NCI-H524 treated with DMSO at 0.1 percent for 48 hours (cell line): Measurements from ENCODE around the gene CASP8.

Source experiments
- DNase-seq: peaks from one replicate; lab custom pipeline; 2025; lab: John Stamatoyannopoulos, UW

The CASP8 gene

GRCh38 chr2:201242571-201243277 lies 17.6 kb upstream of the CASP8 start:
- DNase-seq: no peak

- DNase-seq: no peak
Observed at GRCh38 chr2:201244829-201245228, 15.5 kb upstream of the CASP8 start.

DNA sequence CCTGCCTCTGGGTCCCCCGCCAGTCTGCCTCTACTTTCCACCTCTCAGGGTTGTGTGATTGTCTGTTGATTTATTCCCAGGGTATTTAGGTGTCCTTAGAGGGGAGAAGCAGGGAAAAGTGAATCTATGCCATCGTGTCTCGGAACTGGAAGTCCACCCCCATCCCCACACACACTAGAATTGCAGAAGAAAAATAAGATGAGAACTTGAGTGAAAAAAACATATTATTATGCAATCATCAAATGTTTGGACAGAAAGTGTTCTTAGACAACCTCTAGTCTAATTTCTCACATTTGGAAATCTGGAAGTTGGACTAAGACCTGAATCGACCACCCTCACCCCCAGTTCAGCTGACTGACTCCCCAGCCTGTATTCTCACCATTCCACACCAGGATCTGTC lies 14.1 kb upstream of the CASP8 start:
- no peak for DNase-seq

DNA sequence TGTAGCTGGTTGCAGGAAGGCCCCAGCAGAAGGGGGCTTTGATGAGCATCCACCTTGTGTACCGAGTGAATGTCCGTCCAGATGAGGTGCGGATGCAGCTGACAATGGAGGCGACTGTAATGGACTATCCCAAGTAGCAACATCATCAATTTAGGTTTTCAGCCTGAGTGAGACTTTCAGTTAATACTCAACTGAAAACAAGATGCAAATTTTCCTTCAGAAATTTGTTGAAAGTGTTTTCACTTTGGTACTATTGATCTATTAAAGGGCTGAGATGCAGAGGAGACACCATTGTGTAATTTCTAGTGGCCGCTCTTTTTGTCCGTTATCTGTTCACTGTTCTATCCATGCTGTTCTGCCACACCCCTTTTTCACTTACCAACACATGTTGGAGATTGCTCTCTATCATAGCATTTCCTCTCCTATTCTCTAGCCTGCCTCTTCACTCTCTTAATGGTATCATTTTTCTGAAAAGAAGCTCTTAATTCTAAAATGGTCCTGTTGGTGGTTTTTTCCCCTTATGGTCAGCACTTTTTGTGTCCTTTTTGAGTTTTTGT lies 12.0 kb upstream of the CASP8 start:
- DNase-seq: no peak

- DNase-seq: no peak
Observed at GRCh38 chr2:201249889-201250288, 10.4 kb upstream of the CASP8 start.

DNA sequence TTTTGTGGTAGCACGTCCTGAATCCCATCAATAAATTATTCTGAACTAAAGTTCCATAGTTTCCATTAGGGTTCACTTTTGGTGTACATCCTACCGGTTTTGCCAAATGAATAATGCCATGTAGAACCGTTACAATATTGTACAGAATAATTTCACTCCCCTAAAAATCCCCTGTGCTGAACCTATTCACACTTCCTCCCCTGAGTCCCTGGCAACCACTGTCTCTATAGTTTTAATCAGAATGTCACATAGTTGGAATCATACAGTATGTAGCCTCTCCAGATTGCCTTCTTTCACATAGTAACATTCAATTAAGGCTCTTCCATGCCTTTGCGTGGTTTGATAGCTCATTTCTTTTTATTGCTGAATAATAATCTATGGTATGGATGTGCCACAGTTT lies 9.6 kb upstream of the CASP8 start:
- DNase-seq: no peak

- no peak for DNase-seq
Observed at GRCh38 chr2:201254081-201254730, 6.1 kb upstream of the CASP8 start.

- DNase-seq: no peak
Observed at GRCh38 chr2:201255408-201256033, 4.8 kb upstream of the CASP8 start.

DNA sequence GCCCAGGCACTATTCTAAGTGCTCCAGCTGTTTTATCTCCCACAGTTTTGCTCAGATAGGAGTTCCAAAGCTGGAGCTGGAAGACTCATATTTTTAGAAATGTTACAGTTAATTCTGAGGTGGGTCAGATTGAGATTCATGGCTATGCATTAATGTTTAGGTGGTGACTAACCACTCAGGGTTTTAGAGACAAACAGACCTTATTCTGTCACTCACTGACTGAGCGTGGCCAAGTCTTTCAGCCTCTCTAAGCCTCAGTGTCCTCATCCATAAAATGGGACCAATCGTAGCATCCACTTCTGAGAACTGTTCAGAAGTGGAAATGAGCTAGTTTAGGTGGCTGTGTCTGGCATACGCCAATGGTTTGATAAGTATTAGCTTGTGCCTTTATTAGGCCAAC lies 4.3 kb upstream of the CASP8 start:
- no peak for DNase-seq

DNA sequence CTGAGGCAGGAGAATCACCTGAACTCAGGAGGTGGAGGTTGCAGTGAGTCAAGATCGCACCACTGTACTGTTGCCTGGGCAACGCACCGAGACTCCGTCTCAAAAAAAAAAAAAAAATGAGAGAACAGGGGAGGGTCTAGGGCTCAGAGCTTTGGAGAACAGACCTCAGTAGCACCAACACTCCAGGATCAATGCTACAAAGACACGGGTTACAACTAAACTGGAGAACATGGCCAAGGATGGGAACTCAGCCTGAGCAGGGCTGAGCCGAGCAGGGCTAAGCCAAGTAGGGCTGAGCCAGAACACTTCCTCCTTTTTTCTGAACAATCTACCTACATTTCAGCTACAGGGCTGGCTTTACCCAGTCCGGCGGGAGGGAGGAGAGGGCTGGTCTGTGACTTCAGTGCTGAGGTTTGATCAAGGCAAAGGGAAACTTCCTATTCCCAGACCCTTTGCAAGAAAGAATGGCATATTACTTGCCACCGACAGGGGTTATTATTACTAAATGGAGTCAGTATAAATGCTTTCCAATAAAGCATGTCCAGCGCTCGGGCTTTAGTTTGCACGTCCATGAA lies 2.9 kb upstream of the CASP8 start:
- no peak for DNase-seq

DNA sequence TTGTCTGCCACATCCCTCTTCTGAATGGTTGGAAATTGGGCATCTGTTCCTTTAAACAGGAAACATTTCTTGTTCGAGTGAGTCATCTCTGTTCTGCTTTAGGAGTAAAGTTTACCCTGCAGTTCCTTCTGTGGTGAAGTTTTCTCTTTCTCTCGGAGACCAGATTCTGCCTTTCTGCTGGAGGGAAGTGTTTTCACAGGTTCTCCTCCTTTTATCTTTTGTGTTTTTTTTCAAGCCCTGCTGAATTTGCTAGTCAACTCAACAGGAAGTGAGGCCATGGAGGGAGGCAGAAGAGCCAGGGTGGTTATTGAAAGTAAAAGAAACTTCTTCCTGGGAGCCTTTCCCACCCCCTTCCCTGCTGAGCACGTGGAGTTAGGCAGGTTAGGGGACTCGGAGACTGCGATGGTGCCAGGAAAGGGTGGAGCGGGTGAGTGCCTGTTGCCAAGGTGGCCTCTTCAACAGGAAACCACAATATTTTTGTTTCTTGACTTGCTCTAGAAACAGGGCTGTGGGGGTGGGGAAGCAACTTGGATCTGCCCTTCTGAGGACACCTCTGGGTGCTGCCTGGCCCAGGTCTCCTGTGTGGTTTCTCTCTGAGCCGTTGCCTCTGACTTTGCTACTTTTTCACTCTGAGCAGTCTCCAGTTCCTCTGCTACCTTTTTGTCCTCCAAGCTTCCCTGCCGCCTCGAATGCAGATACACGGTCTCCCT lies 2.2 kb upstream of the CASP8 start:
- DNase-seq: no peak

GRCh38 chr2:201258666-201259615 lies 1.4 kb upstream of the CASP8 start:
- DNase-seq: no peak

GRCh38 chr2:201261471-201261870 lies 1.1 kb downstream of the CASP8 start:
- no peak for DNase-seq

GRCh38 chr2:201261906-201262305 lies 1.6 kb downstream of the CASP8 start:
- no peak for DNase-seq

- DNase-seq: no peak
Observed at GRCh38 chr2:201262718-201263117, 2.4 kb downstream of the CASP8 start.

GRCh38 chr2:201263779-201264178 lies 3.4 kb downstream of the CASP8 start:
- DNase-seq: no peak

GRCh38 chr2:201264472-201265173 lies 4.3 kb downstream of the CASP8 start:
- DNase-seq: no peak

DNA sequence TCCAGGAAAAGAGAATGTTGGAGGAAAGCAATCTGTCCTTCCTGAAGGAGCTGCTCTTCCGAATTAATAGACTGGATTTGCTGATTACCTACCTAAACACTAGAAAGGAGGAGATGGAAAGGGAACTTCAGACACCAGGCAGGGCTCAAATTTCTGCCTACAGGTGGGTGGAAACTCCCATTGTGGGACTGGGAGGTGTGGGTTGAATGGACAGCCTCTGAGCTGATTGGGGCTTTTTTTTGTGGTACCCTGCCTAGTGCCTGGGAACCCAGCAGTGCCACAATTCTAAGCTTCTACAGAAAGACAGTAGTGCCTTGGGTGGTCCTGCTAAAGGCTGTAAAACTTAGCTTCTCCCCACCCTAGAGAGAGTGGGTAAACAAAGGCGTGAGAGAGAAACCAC lies 6.3 kb downstream of the CASP8 start:
- no peak for DNase-seq

DNA sequence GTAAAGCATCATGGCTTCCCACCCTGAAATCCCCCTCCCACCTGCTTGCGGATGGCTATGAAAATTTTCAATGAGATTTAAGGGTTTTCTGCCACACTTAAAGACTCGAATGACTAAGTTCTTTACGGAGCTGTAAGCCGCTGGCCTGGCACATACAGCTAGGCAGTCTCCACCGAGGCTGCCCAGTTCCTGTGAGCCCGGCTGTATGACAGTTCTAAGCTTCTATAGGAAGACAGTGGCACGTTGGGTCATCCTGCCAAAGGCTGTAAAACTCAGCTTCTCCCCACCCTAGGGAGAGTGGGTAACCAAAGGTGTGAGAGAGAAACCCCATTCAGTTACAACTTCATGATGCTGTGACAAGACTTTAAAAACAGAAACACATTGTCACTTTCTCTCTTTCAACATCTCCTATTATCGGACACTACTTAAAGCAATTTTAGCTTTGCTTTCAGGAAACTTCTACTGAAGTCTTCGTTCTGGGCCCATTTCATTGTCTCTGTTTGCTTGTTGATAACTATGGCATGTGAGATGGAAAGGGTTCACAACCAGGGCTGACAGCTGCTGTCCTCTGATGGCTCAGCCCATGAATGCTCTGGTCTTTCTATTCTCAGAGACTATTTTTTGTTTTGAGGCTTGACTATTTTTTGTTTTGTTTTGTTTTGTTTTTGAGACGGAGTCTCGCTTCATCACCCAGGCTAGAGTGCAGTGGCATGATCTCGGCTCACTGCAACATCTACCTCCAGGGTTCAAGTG lies 7.1 kb downstream of the CASP8 start:
- no peak for DNase-seq

- DNase-seq: no peak
Observed at GRCh38 chr2:201269764-201270163, 9.4 kb downstream of the CASP8 start.
